AG04449 (cell line): ENCODE data around the gene COPZ1.

Source experiments
- CTCF ChIA-PET: fragments of 350-600 bp; formaldehyde crosslinking; extraction: SDS; loops from one replicate; lab custom pipeline; 2021; ENCODE audit warnings: antibody characterized with exemption; lab: Yijun Ruan, JAX
- POLR2A ChIA-PET: fragments of 400-600, 350-600 bp; formaldehyde crosslinking; extraction: SDS; loops from one replicate; lab custom pipeline; 2020; ENCODE audit warnings: antibody characterized with exemption, inconsistent platforms; lab: Yijun Ruan, JAX
- DNase-seq: peaks from one replicate; pipeline ENCODE4 v3.0.0-alpha.2; 2010; ENCODE audit warnings: low read depth, low spot score
- H3K4me3 ChIP-seq: 2 replicates; pipeline ENCODE4 v1.5.1; 2011; ENCODE audit warnings: low read depth, mild to moderate bottlenecking, control low read depth, low read length
- CTCF ChIP-seq: IDR thresholded peaks from one replicate; pipeline ENCODE4 v1.5.1; 2011; ENCODE audit warnings: mild to moderate bottlenecking, moderate library complexity, low read length, control low read depth, inconsistent platforms; ENCODE audit not compliant: insufficient read depth; ENCODE audit errors: missing control alignments

COPZ1 gene

GRCh38 chr12:54401119-54401518 lies 76.2 kb downstream of the COPZ1 start:
- no peak overlapping the region for H3K4me3 ChIP-seq
- no peak for TF ChIP-seq CTCF
- ChIA-PET CTCF (interaction anchor here (1.5 to 12.3 kb wide), 7 partner anchors 9 to 177 kb away, joined by 3 to 940 read pairs (median 57); partner anchors contain the start of genes ITGA5 and ZNF385A), POLR2A (interaction anchor here (4.7 kb wide), 1 partner anchor 11 kb away, joined by 35 read pairs; no protein-coding TSS in a partner anchor)
- DNase-seq = no peak
